Measurements from ENCODE around the gene NHEJ1.

The NHEJ1 gene

DNA sequence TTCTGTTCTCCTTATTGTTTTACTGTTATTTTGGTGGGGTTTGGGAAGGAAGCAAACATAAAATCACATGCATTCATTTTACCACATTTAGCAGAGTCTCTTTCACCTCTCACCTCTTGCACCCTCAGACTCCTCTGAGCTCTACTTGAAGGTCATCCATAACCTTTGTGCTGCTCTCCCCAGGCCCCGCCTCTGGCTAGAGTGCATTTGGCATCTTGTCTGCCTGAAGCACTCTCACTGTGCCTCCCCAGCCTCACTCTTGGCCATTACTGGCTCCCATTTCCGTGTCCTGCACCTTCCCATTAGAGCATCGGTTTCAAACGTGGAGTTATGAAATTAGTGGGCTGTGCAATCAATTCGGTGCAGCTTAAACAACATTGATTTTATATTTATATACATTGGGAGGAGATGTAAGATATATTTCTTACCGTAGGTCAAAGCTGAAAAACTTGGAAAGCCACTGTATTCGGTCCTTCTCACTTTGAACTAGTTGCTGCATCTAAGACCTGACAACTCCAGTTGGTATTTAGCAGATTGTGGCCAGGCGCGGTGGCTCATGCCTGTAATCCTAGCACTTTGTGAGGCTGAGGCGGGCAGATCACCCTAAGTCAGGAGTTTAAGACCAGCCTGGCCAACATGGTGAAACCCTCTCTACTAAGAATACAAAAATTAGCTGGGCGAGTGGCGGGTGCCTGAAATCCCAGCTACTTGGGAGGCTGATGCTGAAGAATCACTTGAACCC is 39.0 kb upstream of the NHEJ1 start:
- Mint-ChIP-seq H3K4me1 (no peaks in the 10 kb centered on the region), H3K36me3 (ENCODE audit: low read depth) (no peaks in the 10 kb centered on the region), H3K9me3 (no peaks in the 10 kb centered on the region), H3K27me3 (ENCODE audit: low read depth) (peaks cover 11% of the 10 kb centered on the region), H3K4me3 (no peak overlapping the region), H3K27ac (no peak overlapping the region)
- no peak for TF ChIP-seq CTCF (IDR thresholded peaks at IDR 0.05; ENCODE audit: unreplicated experiment in 3 of 3)

DNA sequence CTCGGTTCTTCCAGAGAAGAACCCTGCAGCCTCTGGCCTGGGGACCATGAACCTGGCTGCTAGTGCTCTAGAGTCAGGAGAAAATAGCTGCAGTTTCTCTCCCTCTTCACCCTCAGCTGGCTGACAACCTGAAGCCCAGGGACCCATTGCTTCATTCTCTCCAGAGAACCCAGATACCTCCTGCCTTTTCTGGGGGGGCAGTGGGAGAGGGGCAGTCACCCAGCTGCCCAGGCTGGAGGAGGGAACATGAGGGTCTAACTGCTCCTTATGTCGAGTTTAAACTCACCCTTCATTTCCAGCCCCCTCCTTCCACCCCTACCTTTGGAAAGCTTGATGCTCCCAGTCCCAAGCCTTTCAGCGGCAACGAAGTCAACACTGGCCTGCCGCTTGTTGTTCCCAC is 38.4 kb upstream of the NHEJ1 start:
- Mint-ChIP-seq H3K27ac (no peak overlapping the region), H3K36me3 (ENCODE audit: low read depth) (no peaks in the 10 kb centered on the region), H3K4me1 (no peaks in the 10 kb centered on the region), H3K4me3 (no peak overlapping the region), H3K27me3 (ENCODE audit: low read depth) (peaks cover 11% of the 10 kb centered on the region), H3K9me3 (no peaks in the 10 kb centered on the region)
- no peak for TF ChIP-seq CTCF (IDR thresholded peaks at IDR 0.05; ENCODE audit: unreplicated experiment in 3 of 3)

GRCh38 chr2:219197388-219197787 is 36.8 kb upstream of the NHEJ1 start:
- Mint-ChIP-seq H3K4me1 (no peaks in the 10 kb centered on the region), H3K27me3 (ENCODE audit: low read depth) (peaks cover 4% of the 10 kb centered on the region), H3K27ac (no peak overlapping the region), H3K9me3 (no peaks in the 10 kb centered on the region), H3K36me3 (ENCODE audit: low read depth) (no peaks in the 10 kb centered on the region), H3K4me3 (no peak overlapping the region)
- TF ChIP-seq CTCF (IDR thresholded peaks at IDR 0.05; ENCODE audit: unreplicated experiment in 3 of 3) = no peak

GRCh38 chr2:219186754-219187456 is 26.3 kb upstream of the NHEJ1 start:
- H3K4me1 Mint-ChIP-seq = no peaks in the 10 kb centered on the region
- H3K36me3 Mint-ChIP-seq (ENCODE audit: low read depth) = peaks cover 26% of the 10 kb centered on the region
- H3K4me3 Mint-ChIP-seq = no peak overlapping the region
- H3K9me3 Mint-ChIP-seq = no peaks in the 10 kb centered on the region
- TF ChIP-seq CTCF (IDR thresholded peaks at IDR 0.05; ENCODE audit: unreplicated experiment in 3 of 3) = no peak
- peaks cover 3% of the 10 kb centered on the region for H3K27me3 Mint-ChIP-seq (ENCODE audit: low read depth)
- H3K27ac Mint-ChIP-seq = no peak overlapping the region

DNA sequence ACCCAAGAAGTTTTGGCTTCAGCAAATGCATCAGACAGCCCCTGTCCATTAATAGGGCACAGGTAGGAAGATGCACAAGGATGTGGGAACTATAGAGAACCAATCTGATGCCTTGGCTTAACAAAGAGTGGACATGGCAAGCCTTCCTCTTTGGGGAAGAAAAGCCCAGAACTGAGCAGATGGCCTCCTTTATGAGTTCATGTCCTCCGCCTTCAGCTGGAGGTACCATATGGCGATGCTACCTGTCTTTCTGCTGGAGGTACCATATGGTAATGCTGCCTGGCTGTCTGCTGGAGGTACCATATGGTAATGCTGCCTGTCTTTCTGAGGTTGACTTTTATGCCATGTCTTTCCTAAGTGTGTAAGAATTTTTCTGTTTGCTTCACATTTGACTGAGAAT is 23.5 kb upstream of the NHEJ1 start:
- H3K27me3 Mint-ChIP-seq (ENCODE audit: low read depth) = peaks cover 3% of the 10 kb centered on the region
- peaks cover 8% of the 10 kb centered on the region for H3K4me1 Mint-ChIP-seq
- no peak for TF ChIP-seq CTCF (IDR thresholded peaks at IDR 0.05; ENCODE audit: unreplicated experiment in 3 of 3)
- H3K4me3 Mint-ChIP-seq = no peak overlapping the region
- no peak overlapping the region for H3K27ac Mint-ChIP-seq
- peaks cover 44% of the 10 kb centered on the region for H3K36me3 Mint-ChIP-seq (ENCODE audit: low read depth)
- H3K9me3 Mint-ChIP-seq = no peaks in the 10 kb centered on the region
